Right renal pelvis (tissue), 4 donors: ENCODE measurements around the gene ATP5ME. TPM values are rescaled to one million over a fixed set of nuclear protein-coding genes. Genes with fewer than 3 reads are reported as not detected.
"Not testable (repeated sequence)": the region's sequence is repeated elsewhere in the genome, so short reads cannot be mapped to it uniquely, and the experiment has no call there.

ENCODE experiments used
- DNase-seq, 4 donors: peaks; one replicate each; pipeline ENCODE4 v3.0.0-alpha.2; 2013; ENCODE audit warnings: low read depth in 4 of 4, low spot score in 3 of 4, missing footprints in 1 of 4
- polyA plus RNA-seq, 4 donors: library from polyadenylated mRNA; unstranded; fragments of 120-200 nt; gene quantifications; one replicate each; pipeline ENCODE4 v1.2.1, GENCODE V29; 2013; ENCODE audit not compliant: insufficient read length in 4 of 4

Gene ATP5ME, protein sequence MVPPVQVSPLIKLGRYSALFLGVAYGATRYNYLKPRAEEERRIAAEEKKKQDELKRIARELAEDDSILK
- polyA plus RNA-seq = 100 to 1,000 TPM; 248 to 285 (median 271) TPM

DNA sequence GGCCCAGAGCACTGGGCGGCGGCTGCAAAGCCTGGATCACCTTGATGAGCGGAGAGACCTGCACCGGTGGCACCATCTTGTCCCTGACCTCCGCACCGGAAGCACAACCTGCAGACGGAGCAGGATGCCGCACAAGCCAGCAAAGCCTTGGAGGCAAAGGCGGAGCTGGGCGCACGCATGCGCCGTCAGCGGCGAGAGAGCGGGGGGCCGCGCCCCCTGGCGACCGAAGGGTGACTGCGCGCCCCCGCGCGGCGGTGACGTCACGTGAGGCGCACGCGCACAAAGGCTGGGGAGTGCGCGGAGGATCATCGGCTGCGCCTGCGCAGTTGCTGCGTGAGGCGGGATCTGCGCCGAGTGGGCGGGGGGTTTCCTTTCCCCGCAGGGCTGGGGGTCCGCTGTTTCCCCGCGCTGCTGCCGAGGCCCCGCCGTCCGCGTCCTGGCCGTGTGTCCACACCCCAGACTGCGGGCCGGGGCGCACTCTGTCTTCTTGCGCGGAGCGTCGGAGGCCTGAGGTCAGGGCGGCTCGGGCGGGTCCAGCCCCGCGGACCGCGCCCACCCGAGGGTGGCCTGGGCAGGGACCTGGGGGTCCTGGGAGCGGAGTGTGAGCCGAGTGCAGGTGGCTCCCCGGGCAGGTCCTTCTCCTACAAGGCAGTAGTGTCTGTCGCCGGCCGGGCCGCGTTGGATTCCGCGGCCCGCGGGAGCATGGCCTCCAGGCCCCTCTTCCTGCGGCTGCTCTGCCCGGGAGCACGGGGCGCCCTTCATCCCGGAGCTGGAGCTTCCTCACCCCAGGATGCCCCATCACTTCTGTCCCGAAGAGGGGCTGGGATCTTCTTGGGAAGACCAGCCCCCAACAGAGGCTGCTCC is at the start of gene ATP5ME, which contains the start of gene MYL5:
Gene ATP5ME (minus strand): TSS at position 105 of the 864 bp plus-strand sequence. CDS start 29 bp downstream, at position 76.
Gene MYL5 (plus strand): TSS at position 371 of the 864 bp plus-strand sequence. CDS start 3,485 bp downstream, outside the sequence.
- peak; percentile 91 to 100 (median 93) for DNase-seq

GRCh38 chr4:722851-723360 is 48.8 kb upstream of the ATP5ME start:
- no peak for DNase-seq

- no peak for DNase-seq
Measured at GRCh38 chr4:722169-722725, 48.2 kb upstream of the ATP5ME start.

DNA sequence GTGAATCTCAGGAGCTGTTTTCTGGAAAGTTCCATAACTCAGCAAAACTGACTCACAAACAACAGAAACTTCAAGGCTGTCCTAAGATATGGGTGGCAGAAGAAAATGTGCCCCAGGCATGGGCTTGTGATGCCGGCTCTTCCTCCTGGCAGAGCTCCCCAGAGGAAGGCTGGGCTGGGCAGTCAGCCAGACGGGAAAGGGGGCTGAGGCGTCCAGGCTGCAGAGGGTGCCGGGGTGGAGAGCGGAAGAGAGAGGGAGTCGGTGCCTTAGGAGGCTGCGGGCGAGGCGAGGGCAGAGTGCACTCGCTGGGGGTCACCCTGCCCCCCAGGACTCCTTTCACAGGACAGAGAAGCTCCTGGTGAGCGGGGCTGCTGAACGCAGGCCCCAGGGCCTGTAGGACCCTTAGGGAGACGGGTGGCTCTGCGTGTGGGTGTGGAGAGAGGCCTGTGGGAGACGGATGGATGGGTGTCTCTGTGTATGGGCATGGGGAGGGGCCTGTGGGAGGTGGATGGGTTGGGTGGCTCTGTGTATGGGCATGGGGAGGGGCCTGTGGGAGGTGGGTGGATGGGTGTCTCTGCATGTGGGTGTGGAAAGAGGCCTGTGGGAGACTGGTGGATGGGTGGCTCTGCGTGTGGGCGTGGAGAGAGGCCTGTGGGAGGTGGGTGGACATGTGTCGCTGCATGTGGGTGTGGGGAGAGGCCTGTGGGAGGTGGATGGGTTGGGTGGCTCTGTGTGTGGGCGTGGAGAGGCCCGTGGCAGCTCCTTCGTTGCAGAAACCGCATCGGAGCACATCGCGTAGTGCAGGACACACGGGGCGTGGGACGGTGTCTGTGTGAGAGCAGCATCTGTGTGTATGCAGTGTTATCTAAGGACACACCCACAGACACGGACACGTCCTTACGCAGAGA is 47.4 kb upstream of the ATP5ME start:
- no peak for DNase-seq

DNA sequence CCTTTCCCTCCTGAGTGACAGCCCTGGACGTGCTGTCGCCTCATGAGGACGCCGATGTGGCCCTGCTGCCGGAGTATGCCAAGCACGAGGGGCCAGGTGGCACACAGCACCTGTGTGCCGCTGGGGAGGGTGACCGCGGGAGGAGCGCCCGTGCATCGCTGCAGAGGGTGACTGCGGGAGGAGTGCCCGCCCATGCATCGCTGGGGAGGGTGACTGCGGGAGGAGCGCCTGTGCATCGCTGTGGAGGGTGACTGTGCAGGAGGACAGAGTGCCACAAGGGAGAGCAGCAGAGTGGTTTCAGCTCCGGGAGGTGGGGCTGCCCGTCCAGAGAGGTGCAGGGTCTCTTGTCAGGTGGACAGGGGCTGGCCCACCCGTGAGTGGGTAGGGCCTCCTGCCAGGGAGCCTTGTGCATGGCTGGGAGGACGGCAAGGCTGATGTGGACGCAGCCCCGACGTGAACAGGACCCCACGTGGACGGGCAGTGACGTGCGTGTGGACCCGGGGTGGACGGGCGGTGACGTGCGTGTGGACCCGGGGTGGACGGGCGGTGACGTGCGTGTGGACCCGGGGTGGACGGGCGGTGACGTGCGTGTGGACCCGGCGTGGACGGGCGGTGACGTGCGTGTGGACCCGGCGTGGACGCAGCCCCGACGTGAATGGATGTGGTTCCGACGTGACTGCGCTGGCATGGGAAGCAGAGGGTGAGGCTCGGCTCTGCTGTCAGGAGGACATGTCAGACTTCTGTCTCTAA is 46.2 kb upstream of the ATP5ME start:
- DNase-seq = no peak

DNA sequence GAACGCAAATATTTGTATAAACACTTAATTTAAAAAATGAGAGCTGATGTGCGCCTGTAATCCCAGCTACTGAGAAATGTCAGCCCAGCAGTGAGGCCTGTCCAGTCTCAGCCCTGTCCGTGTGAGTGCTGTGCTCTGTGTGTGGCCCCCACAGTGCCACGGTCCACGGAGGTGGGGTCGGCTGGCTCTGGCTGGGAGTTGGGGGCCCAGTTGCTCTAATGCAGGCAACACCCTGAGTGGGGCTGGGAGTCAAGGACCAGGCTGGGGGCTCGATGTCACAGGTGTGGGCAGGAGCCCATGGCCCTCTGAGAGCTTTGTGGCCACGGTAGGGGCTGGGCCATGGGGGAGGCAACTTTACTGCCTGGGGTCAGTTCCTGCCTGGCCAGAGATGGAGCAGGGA is 44.4 kb upstream of the ATP5ME start:
- DNase-seq = no peak

- DNase-seq = no peak
Measured at GRCh38 chr4:717601-718320, 43.7 kb upstream of the ATP5ME start.

GRCh38 chr4:714087-714486 is 40.0 kb upstream of the ATP5ME start:
- DNase-seq = no peak

DNA sequence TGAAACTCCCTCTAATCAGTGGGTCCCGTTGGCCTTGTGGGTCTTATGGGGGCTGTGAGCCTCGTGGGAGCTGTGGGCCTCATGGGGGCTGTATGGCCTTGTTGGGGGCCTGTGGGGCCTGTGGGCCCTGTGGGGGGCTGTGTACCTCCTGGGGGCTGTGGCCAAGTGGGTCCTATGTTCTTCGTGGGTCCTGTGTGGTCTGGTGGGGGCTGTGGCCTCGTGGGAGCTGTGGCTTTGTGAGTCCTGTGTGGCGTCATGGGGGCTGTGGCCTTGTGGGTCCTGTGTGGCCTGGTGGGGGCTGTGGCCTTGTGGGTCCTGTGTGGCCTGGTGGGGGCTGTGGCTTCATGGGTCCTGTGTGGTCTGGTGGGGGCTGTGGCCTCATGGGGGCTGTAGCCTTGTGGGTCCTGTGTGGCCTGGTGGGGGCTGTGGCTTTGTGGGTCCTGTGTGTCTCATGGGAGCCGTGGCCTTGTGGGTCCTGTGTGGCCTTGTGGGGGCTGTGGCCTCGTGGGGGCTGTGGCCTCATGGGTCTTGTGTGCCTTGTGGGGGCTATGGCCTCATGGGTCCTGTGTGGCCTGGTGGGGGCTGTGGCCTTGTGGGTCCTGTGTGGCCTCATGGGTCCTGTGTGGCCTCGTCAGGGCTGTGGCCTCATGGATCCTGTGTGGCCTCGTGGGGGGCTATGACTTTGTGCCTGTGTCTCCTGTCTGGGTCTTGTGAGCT is 39.0 kb upstream of the ATP5ME start:
- DNase-seq = no peak

- no peak for DNase-seq
Measured at GRCh38 chr4:712093-712492, 38.0 kb upstream of the ATP5ME start.

- DNase-seq = no peak
Measured at GRCh38 chr4:710916-711315, 36.8 kb upstream of the ATP5ME start.

GRCh38 chr4:710116-710515 is 36.0 kb upstream of the ATP5ME start:
- no peak for DNase-seq

- DNase-seq = no peak
Measured at GRCh38 chr4:709348-709747, 35.3 kb upstream of the ATP5ME start.

DNA sequence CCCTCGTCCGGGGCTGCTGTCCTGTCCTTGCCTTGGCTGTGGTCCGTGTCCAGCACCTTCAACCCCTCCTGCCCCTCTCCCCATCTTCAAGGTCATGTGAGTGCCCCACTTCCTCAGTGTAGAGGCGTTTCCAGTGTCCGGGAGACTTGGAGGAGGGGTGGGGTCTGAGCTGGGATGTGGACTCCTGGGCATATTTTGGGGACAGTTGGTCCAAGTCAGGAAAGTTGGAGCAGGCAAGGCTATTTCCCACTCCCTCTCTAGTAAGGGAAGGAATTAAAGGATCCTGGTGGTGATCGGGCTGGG is 34.5 kb upstream of the ATP5ME start:
- no peak for DNase-seq

GRCh38 chr4:707929-708630 is 34.0 kb upstream of the ATP5ME start:
- no peak for DNase-seq

- no peak for DNase-seq
Measured at GRCh38 chr4:706834-707598, 32.9 kb upstream of the ATP5ME start.

DNA sequence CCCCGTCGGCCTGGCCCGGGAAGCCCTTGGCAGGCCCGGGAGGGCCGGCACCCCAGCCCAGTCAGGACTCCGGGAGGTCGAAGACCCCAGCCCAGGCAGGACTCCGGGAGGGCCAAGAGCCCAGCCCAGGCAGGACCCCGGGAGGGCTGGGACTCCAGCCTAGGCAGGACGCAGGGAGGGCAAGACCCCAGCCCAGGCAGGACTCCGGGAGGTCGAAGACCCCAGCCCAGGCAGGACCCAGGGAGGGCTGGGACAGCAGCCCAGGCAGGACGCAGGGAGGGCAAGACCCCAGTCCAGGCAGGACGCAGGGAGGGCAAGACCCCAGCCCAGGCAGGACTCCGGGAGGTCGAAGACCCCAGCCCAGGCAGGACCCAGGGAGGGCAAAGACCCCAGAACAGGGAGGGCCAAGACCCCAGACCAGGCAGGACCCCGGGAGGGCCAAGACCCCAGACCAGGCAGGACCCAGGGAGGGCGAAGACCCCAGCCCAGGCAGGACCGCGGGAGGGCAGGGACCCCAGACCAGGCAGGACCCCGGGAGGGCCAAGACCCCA is 32.1 kb upstream of the ATP5ME start:
- not testable (repeated sequence) for DNase-seq
